ENCODE data around the gene SORCS2. TPM values are rescaled to one million over a fixed set of nuclear protein-coding genes. Genes with fewer than 3 reads are reported as not detected.

Gene SORCS2
- total and polyA plus RNA-seq, 2 experiments from 2014 or later, result 0.38 to 1.4 TPM

GRCh38 chr4:7659429-7660175, 467.3 kb downstream of the SORCS2 start:
- WGBS, 2 experiments (ENCODE audit: low coverage in 1 of 2, low lambda C conversion rate in 2 of 2, missing lambda C conversion rate in 2 of 2), result 61 to 63% methylated on average over 8 of the region's 8 CpGs
- H3K27ac ChIP-seq, result no peak overlapping the region
- in situ Hi-C loops (cut with MboI), result no loop called here
- H3F3A ChIP-seq (ENCODE audit: insufficient read depth), result peaks cover 12% of the 10 kb centered on the region
- H4K20me1 ChIP-seq (ENCODE audit: insufficient read depth), result no peaks in the 10 kb centered on the region
- DNase-seq, result no peak
- H3K4me3 ChIP-seq, result no peak overlapping the region
- H3K4me2 ChIP-seq (ENCODE audit: unreplicated experiment), result no peak overlapping the region
- no peaks in the 10 kb centered on the region; the same call in 1 of the 2 replicates for H3K27me3 ChIP-seq (replicated peaks; ENCODE audit: insufficient read depth)
- TF ChIP-seq EZH2phosphoT487 (IDR thresholded peaks at IDR 0.05; ENCODE audit: insufficient read depth, low read depth) (no peak), EZH2 (IDR thresholded peaks at IDR 0.05; ENCODE audit: insufficient read depth, poor library complexity, severe bottlenecking) (no peak)
- no peaks in the 10 kb centered on the region for H3K9me3 ChIP-seq (ENCODE audit: low read depth)
- H2AFZ ChIP-seq, result no peak overlapping the region
- H3K79me2 ChIP-seq (ENCODE audit: insufficient read depth), result no peaks in the 10 kb centered on the region
- H3K4me1 ChIP-seq (ENCODE audit: insufficient read depth), result no peaks in the 10 kb centered on the region
- H3K9ac ChIP-seq, result no peak overlapping the region
- H3K36me3 ChIP-seq (ENCODE audit: low read depth), result no peaks in the 10 kb centered on the region
- H3K9me2 ChIP-seq (ENCODE audit: insufficient read depth), result no peaks in the 10 kb centered on the region

GRCh38 chr4:7660176-7661039, 468.1 kb downstream of the SORCS2 start:
- H4K20me1 ChIP-seq (ENCODE audit: insufficient read depth), result no peaks in the 10 kb centered on the region
- WGBS, 2 experiments (ENCODE audit: low coverage in 1 of 2, low lambda C conversion rate in 2 of 2, missing lambda C conversion rate in 2 of 2), result 55 to 61% methylated on average over 14 of the region's 14 CpGs
- no peak overlapping the region for H2AFZ ChIP-seq
- H3K9me3 ChIP-seq (ENCODE audit: low read depth), result no peaks in the 10 kb centered on the region
- H3K9me2 ChIP-seq (ENCODE audit: insufficient read depth), result no peaks in the 10 kb centered on the region
- H3F3A ChIP-seq (ENCODE audit: insufficient read depth), result peaks cover 12% of the 10 kb centered on the region
- no peaks in the 10 kb centered on the region for H3K36me3 ChIP-seq (ENCODE audit: low read depth)
- no peaks in the 10 kb centered on the region for H3K79me2 ChIP-seq (ENCODE audit: insufficient read depth)
- no peak overlapping the region for H3K4me2 ChIP-seq (ENCODE audit: unreplicated experiment)
- in situ Hi-C loops (cut with MboI), result no loop called here
- TF ChIP-seq EZH2phosphoT487 (IDR thresholded peaks at IDR 0.05; ENCODE audit: insufficient read depth, low read depth), result no peak
- TF ChIP-seq EZH2 (IDR thresholded peaks at IDR 0.05; ENCODE audit: insufficient read depth, poor library complexity, severe bottlenecking), result no peak
- no peak overlapping the region for H3K27ac ChIP-seq
- H3K9ac ChIP-seq, result no peak overlapping the region
- no peak overlapping the region for H3K4me3 ChIP-seq
- DNase-seq, result no peak
- no peaks in the 10 kb centered on the region; the same call in 1 of the 2 replicates for H3K27me3 ChIP-seq (replicated peaks; ENCODE audit: insufficient read depth)
- no peaks in the 10 kb centered on the region for H3K4me1 ChIP-seq (ENCODE audit: insufficient read depth)

GRCh38 chr4:7661066-7661748, 468.9 kb downstream of the SORCS2 start:
- Histone ChIP-seq H3K27ac (no peak overlapping the region), H3K9me3 (ENCODE audit: low read depth) (no peaks in the 10 kb centered on the region), H3K36me3 (ENCODE audit: low read depth) (no peaks in the 10 kb centered on the region), H3K4me1 (ENCODE audit: insufficient read depth) (no peaks in the 10 kb centered on the region), H3K4me2 (ENCODE audit: unreplicated experiment) (no peak overlapping the region), H3K4me3 (no peak overlapping the region), H3K27me3 (replicated peaks; ENCODE audit: insufficient read depth) (no peaks in the 10 kb centered on the region; the same call in 1 of the 2 replicates), H4K20me1 (ENCODE audit: insufficient read depth) (no peaks in the 10 kb centered on the region), H2AFZ (no peak overlapping the region), H3F3A (ENCODE audit: insufficient read depth) (peaks cover 12% of the 10 kb centered on the region), H3K79me2 (ENCODE audit: insufficient read depth) (no peaks in the 10 kb centered on the region), H3K9ac (no peak overlapping the region), H3K9me2 (ENCODE audit: insufficient read depth) (no peaks in the 10 kb centered on the region)
- WGBS, 2 experiments (ENCODE audit: low coverage in 1 of 2, low lambda C conversion rate in 2 of 2, missing lambda C conversion rate in 2 of 2), result 72 to 81% methylated on average over 20 to 23 of the region's 23 CpGs
- TF ChIP-seq EZH2phosphoT487 (IDR thresholded peaks at IDR 0.05; ENCODE audit: insufficient read depth, low read depth) (no peak), EZH2 (IDR thresholded peaks at IDR 0.05; ENCODE audit: insufficient read depth, poor library complexity, severe bottlenecking) (no peak)
- in situ Hi-C loops (cut with MboI), result no loop called here
- DNase-seq, result no peak

- H3K79me2 ChIP-seq (ENCODE audit: insufficient read depth), result no peaks in the 10 kb centered on the region
- no peak for DNase-seq
- no peak overlapping the region for H3K27ac ChIP-seq
- TF ChIP-seq EZH2 (IDR thresholded peaks at IDR 0.05; ENCODE audit: insufficient read depth, poor library complexity, severe bottlenecking) (no peak), EZH2phosphoT487 (IDR thresholded peaks at IDR 0.05; ENCODE audit: insufficient read depth, low read depth) (no peak)
- 42 to 48% methylated on average over 5 to 13 of the region's 13 CpGs for WGBS, 2 experiments (ENCODE audit: low coverage in 1 of 2, low lambda C conversion rate in 2 of 2, missing lambda C conversion rate in 2 of 2)
- no peak overlapping the region for H3K4me2 ChIP-seq (ENCODE audit: unreplicated experiment)
- H2AFZ ChIP-seq, result no peak overlapping the region
- H3K4me1 ChIP-seq (ENCODE audit: insufficient read depth), result no peaks in the 10 kb centered on the region
- no peaks in the 10 kb centered on the region for H3K9me3 ChIP-seq (ENCODE audit: low read depth)
- H3K27me3 ChIP-seq (replicated peaks; ENCODE audit: insufficient read depth), result no peaks in the 10 kb centered on the region; the same call in 1 of the 2 replicates
- H3F3A ChIP-seq (ENCODE audit: insufficient read depth), result peaks cover 10% of the 10 kb centered on the region
- H3K4me3 ChIP-seq, result no peak overlapping the region
- H3K9ac ChIP-seq, result no peak overlapping the region
- H3K9me2 ChIP-seq (ENCODE audit: insufficient read depth), result no peaks in the 10 kb centered on the region
- H3K36me3 ChIP-seq (ENCODE audit: low read depth), result no peaks in the 10 kb centered on the region
- in situ Hi-C loops (cut with MboI), result no loop called here
- H4K20me1 ChIP-seq (ENCODE audit: insufficient read depth), result no peaks in the 10 kb centered on the region
Observed at GRCh38 chr4:7661846-7662506, 469.6 kb downstream of the SORCS2 start.

Data from GM23248 (cell line).